Astrocyte (in vitro differentiated cells and primary cell): ENCODE results near the gene ARL8A. TPM values are rescaled to one million over a fixed set of nuclear protein-coding genes. Genes with fewer than 3 reads are reported as not detected.

Experiments used
- DNase-seq: peaks from one replicate; pipeline ENCODE4 v3.0.0-alpha.2; 2010; ENCODE audit warnings: low read depth
- FAIRE-seq: peaks from 2 replicates; lab custom pipeline; 2011; peaks lifted over from hg19 to GRCh38; lab: Jason Lieb, UNC
- H2AFZ ChIP-seq: 2 replicates; pipeline ENCODE4 v1.6.0; 2012; ENCODE audit warnings: low read depth, low read length, inconsistent platforms
- H3K27ac ChIP-seq: 2 replicates; pipeline ENCODE4 v1.5.1; 2011; ENCODE audit warnings: low read depth, low read length, inconsistent platforms
- H3K27me3 ChIP-seq: 2 replicates; pipeline ENCODE4 v1.6.0; 2011; ENCODE audit warnings: low read length, inconsistent platforms; ENCODE audit not compliant: insufficient read depth
- H3K36me3 ChIP-seq: 2 replicates; pipeline ENCODE4 v1.5.1; 2011; ENCODE audit warnings: low read length, inconsistent platforms; ENCODE audit not compliant: insufficient read depth
- H3K4me1 ChIP-seq: 2 replicates; pipeline ENCODE4 v1.5.1; 2011; ENCODE audit warnings: low read length, inconsistent platforms; ENCODE audit not compliant: insufficient read depth
- H3K4me2 ChIP-seq: 2 replicates; pipeline ENCODE4 v1.6.0; 2012; ENCODE audit warnings: low read length, inconsistent platforms
- H3K4me3 ChIP-seq: 2 replicates; pipeline ENCODE4 v1.5.1; 2011; ENCODE audit warnings: low read depth, mild to moderate bottlenecking, low read length, inconsistent platforms; ENCODE audit not compliant: insufficient read depth
- H3K79me2 ChIP-seq: 2 replicates; pipeline ENCODE4 v1.6.0; 2012; ENCODE audit warnings: mild to moderate bottlenecking, low read length, inconsistent platforms; ENCODE audit not compliant: insufficient read depth
- H3K9ac ChIP-seq: 2 replicates; pipeline ENCODE4 v1.6.0; 2012; ENCODE audit warnings: mild to moderate bottlenecking, low read length, inconsistent platforms
- H3K9me3 ChIP-seq: 2 replicates; pipeline ENCODE4 v1.5.1; 2012; ENCODE audit warnings: low read depth, mild to moderate bottlenecking, low read length, inconsistent platforms; ENCODE audit not compliant: insufficient read depth
- H4K20me1 ChIP-seq: 2 replicates; pipeline ENCODE4 v1.6.0; 2012; ENCODE audit warnings: low read length, inconsistent platforms; ENCODE audit not compliant: insufficient read depth
- H3K27ac Mint-ChIP-seq: one replicate; pipeline ENCODE4 v1.8.0; 2021; ENCODE audit warnings: mild to moderate bottlenecking, mixed read lengths; ENCODE audit not compliant: unreplicated experiment
- H3K27me3 Mint-ChIP-seq: one replicate; pipeline ENCODE4 v1.8.0; 2021; ENCODE audit warnings: low read depth, mixed read lengths; ENCODE audit not compliant: unreplicated experiment
- H3K36me3 Mint-ChIP-seq: one replicate; pipeline ENCODE4 v1.8.0; 2021; ENCODE audit warnings: low read depth, mixed read lengths; ENCODE audit not compliant: unreplicated experiment
- H3K4me1 Mint-ChIP-seq: one replicate; pipeline ENCODE4 v1.8.0; 2021; ENCODE audit warnings: low read depth, mixed read lengths; ENCODE audit not compliant: unreplicated experiment
- H3K4me3 Mint-ChIP-seq: one replicate; pipeline ENCODE4 v1.8.0; 2021; ENCODE audit warnings: mild to moderate bottlenecking, moderate library complexity, mixed read lengths; ENCODE audit not compliant: unreplicated experiment
- H3K9me3 Mint-ChIP-seq: one replicate; pipeline ENCODE4 v1.8.0; 2021; ENCODE audit warnings: mild to moderate bottlenecking, mixed read lengths; ENCODE audit not compliant: unreplicated experiment
- CTCF ChIP-seq: IDR thresholded peaks from 2 replicates; pipeline ENCODE4 v1.5.1; 2011; ENCODE audit warnings: low read depth, mild to moderate bottlenecking, inconsistent platforms, low read length, moderate library complexity; ENCODE audit not compliant: insufficient read depth
- EZH2 ChIP-seq: IDR thresholded peaks from 2 replicates; pipeline ENCODE4 v1.6.1; 2012; ENCODE audit warnings: mild to moderate bottlenecking, low read length, inconsistent platforms; ENCODE audit not compliant: insufficient read depth
- total RNA-seq: library from RNA; stranded (reverse); gene quantifications from 2 replicates; pipeline ENCODE4 v1.2.1, GENCODE V29; 2021

Gene ARL8A
- total RNA-seq, 1 donor from 2014 or later: 83.0 TPM

GRCh38 chr1:202154148-202154765 lies 9.7 kb upstream of the ARL8A start:
- peaks cover 5% of the 10 kb centered on the region for H3K4me1 ChIP-seq
- no peak overlapping the region for H3K4me3 ChIP-seq
- H3K9ac ChIP-seq: no peak overlapping the region
- no peak overlapping the region for H3K27ac ChIP-seq
- H4K20me1 ChIP-seq: no peaks in the 10 kb centered on the region
- H3K36me3 ChIP-seq: no peaks in the 10 kb centered on the region
- no peak overlapping the region for H3K4me2 ChIP-seq
- peaks cover 3% of the 10 kb centered on the region for H3K9me3 Mint-ChIP-seq
- peaks cover 7% of the 10 kb centered on the region for H3K27me3 Mint-ChIP-seq
- H3K27ac Mint-ChIP-seq: peak overlapping the region; percentile 79
- H3K27me3 ChIP-seq: peaks cover 2% of the 10 kb centered on the region
- FAIRE-seq (no peak), DNase-seq (no peak)
- no peaks in the 10 kb centered on the region for H3K36me3 Mint-ChIP-seq
- H3K4me1 Mint-ChIP-seq: peaks cover 17% of the 10 kb centered on the region
- H3K9me3 ChIP-seq: no peaks in the 10 kb centered on the region
- TF ChIP-seq EZH2 (no peak), CTCF (no peak)
- H3K4me3 Mint-ChIP-seq: no peak overlapping the region
- H2AFZ ChIP-seq: no peak overlapping the region
- H3K79me2 ChIP-seq: no peaks in the 10 kb centered on the region

GRCh38 chr1:202153284-202153683 lies 8.7 kb upstream of the ARL8A start:
- peaks cover 5% of the 10 kb centered on the region for H3K4me1 ChIP-seq
- H3K79me2 ChIP-seq: no peaks in the 10 kb centered on the region
- peaks cover 2% of the 10 kb centered on the region for H3K27me3 ChIP-seq
- no peak overlapping the region for H2AFZ ChIP-seq
- FAIRE-seq (no peak), DNase-seq (no peak)
- Mint-ChIP-seq H3K27me3 (peaks cover 7% of the 10 kb centered on the region), H3K36me3 (no peaks in the 10 kb centered on the region), H3K4me3 (no peak overlapping the region), H3K9me3 (peaks cover 3% of the 10 kb centered on the region), H3K4me1 (peaks cover 17% of the 10 kb centered on the region), H3K27ac (peak overlapping the region; percentile 34)
- no peak for TF ChIP-seq EZH2
- TF ChIP-seq CTCF: no peak
- no peak overlapping the region for H3K27ac ChIP-seq
- H3K4me2 ChIP-seq: no peak overlapping the region
- H4K20me1 ChIP-seq: no peaks in the 10 kb centered on the region
- H3K9me3 ChIP-seq: no peaks in the 10 kb centered on the region
- H3K9ac ChIP-seq: no peak overlapping the region
- no peak overlapping the region for H3K4me3 ChIP-seq
- H3K36me3 ChIP-seq: no peaks in the 10 kb centered on the region

- Histone ChIP-seq H3K27ac (no peak overlapping the region), H3K27me3 (peaks cover 2% of the 10 kb centered on the region), H3K4me2 (no peak overlapping the region), H4K20me1 (no peaks in the 10 kb centered on the region), H3K36me3 (no peaks in the 10 kb centered on the region), H2AFZ (no peak overlapping the region), H3K4me1 (peaks cover 5% of the 10 kb centered on the region), H3K79me2 (no peaks in the 10 kb centered on the region), H3K9ac (no peak overlapping the region), H3K4me3 (no peak overlapping the region), H3K9me3 (no peaks in the 10 kb centered on the region)
- no peaks in the 10 kb centered on the region for H3K36me3 Mint-ChIP-seq
- no peak overlapping the region for H3K27ac Mint-ChIP-seq
- peaks cover 17% of the 10 kb centered on the region for H3K4me1 Mint-ChIP-seq
- peaks cover 7% of the 10 kb centered on the region for H3K27me3 Mint-ChIP-seq
- no peak overlapping the region for H3K4me3 Mint-ChIP-seq
- no peak for DNase-seq
- peaks cover 3% of the 10 kb centered on the region for H3K9me3 Mint-ChIP-seq
- FAIRE-seq: no peak
- TF ChIP-seq EZH2 (no peak), CTCF (no peak)
Measured at GRCh38 chr1:202152399-202152798, 7.9 kb upstream of the ARL8A start.
